SU-DHL-6 (cell line): ENCODE measurements around the gene CHORDC1.

Experiments
- H2AFZ ChIP-seq: fragments of 200-600 bp; sonication (generic); 2 replicates; pipeline ENCODE4 v1.6.1; 2014; ENCODE audit warnings: low read depth, mild to moderate bottlenecking, moderate library complexity, mixed read lengths, antibody characterized with exemption, low read length; ENCODE audit not compliant: severe bottlenecking
- H3F3A ChIP-seq: fragments of 200-600 bp; shearing (Covaris generic); 2 replicates; pipeline ENCODE4 v1.6.0; 2016; ENCODE audit warnings: antibody characterized with exemption, mild to moderate bottlenecking; ENCODE audit not compliant: insufficient read depth
- H3K27ac ChIP-seq: fragments of 200-600 bp; sonication (generic); 2 replicates; pipeline ENCODE4 v1.5.1; 2016; ENCODE audit warnings: low read depth, mild to moderate bottlenecking, low read length, moderate library complexity, mixed read lengths
- H3K27me3 ChIP-seq: fragments of 200-600 bp; sonication (generic), shearing (Covaris generic); 2 replicates; pipeline ENCODE4 v1.6.0; 2014; ENCODE audit warnings: mild to moderate bottlenecking, low read length
- H3K36me3 ChIP-seq: fragments of 200-600 bp; sonication (generic); 2 replicates; pipeline ENCODE4 v1.6.1; 2014; ENCODE audit warnings: mild to moderate bottlenecking, low read length, mixed read lengths
- H3K4me2 ChIP-seq: fragments of 300-600, 200-600 bp; shearing (Covaris generic), sonication (generic); 2 replicates; pipeline ENCODE4 v1.6.0; 2014; ENCODE audit warnings: low read length, low read depth, mild to moderate bottlenecking; ENCODE audit not compliant: poor library complexity, severe bottlenecking
- H3K4me3 ChIP-seq: fragments of 200-600 bp; sonication (generic); 2 replicates; pipeline ENCODE4 v1.5.1; 2014; ENCODE audit warnings: antibody characterized with exemption, low read length, mild to moderate bottlenecking, mixed read lengths; ENCODE audit not compliant: insufficient read depth, poor library complexity, severe bottlenecking
- H3K79me2 ChIP-seq: fragments of 200-600 bp; sonication (generic); 2 replicates; pipeline ENCODE4 v1.6.1; 2014; ENCODE audit warnings: mild to moderate bottlenecking, low read length, moderate library complexity; ENCODE audit not compliant: insufficient read depth
- H3K9ac ChIP-seq: fragments of 200-600 bp; sonication (generic); 2 replicates; pipeline ENCODE4 v1.7.0; 2014; ENCODE audit warnings: mild to moderate bottlenecking, low read length
- H3K9me2 ChIP-seq: fragments of 200-600 bp; sonication (generic); replicated peaks from 2 replicates; pipeline ENCODE4 v1.6.1; 2014; ENCODE audit warnings: low read length; ENCODE audit not compliant: insufficient read depth
- H3K9me3 ChIP-seq: fragments of 200-600 bp; sonication (generic); 2 replicates; pipeline ENCODE4 v1.6.1; 2014; ENCODE audit warnings: low read length, mixed read lengths; ENCODE audit not compliant: insufficient read depth
- H4K20me1 ChIP-seq: fragments of 200-600 bp; sonication (generic); 2 replicates; pipeline ENCODE4 v1.6.1; 2014; ENCODE audit warnings: low read depth, mild to moderate bottlenecking, antibody characterized with exemption, low read length, moderate library complexity, mixed read lengths
- EZH2phosphoT487 ChIP-seq: fragments of 200-600 bp; sonication (generic), shearing (Covaris generic); conservative IDR thresholded peaks from 2 replicates; pipeline ENCODE4 v1.6.1; 2018; ENCODE audit warnings: mild to moderate bottlenecking, antibody characterized with exemption, low read length, moderate library complexity, mixed read lengths
- TF ChIP-seq, protein P1 (sequence below): fragments of 200-600 bp; sonication (generic); IDR thresholded peaks from one replicate; pipeline ENCODE4 v1.5.1; 2017; ENCODE audit warnings: antibody characterized with exemption, mild to moderate bottlenecking, low read length, moderate library complexity; ENCODE audit not compliant: insufficient read depth, poor library complexity, severe bottlenecking

The CHORDC1 gene

DNA sequence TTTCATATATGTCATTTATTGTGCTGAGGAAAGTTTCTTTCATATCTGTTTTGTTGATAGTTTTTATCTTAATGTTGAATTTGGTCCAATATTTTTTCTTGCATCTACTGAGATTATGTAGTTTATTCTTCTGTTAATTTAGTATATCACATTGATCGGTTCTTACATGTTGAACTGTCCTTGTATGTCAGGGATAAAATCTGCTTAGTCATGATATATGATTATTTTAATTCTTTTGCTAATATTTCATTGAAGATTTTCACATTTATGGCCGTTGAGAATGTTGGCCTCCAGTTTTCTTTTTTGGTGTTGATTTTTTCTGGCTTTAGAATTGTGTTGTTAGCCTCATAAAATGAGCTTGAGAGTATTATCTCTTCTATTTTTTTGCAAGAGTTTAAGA lies 31.2 kb upstream of the CHORDC1 start:
- TF ChIP-seq, protein P1, sequence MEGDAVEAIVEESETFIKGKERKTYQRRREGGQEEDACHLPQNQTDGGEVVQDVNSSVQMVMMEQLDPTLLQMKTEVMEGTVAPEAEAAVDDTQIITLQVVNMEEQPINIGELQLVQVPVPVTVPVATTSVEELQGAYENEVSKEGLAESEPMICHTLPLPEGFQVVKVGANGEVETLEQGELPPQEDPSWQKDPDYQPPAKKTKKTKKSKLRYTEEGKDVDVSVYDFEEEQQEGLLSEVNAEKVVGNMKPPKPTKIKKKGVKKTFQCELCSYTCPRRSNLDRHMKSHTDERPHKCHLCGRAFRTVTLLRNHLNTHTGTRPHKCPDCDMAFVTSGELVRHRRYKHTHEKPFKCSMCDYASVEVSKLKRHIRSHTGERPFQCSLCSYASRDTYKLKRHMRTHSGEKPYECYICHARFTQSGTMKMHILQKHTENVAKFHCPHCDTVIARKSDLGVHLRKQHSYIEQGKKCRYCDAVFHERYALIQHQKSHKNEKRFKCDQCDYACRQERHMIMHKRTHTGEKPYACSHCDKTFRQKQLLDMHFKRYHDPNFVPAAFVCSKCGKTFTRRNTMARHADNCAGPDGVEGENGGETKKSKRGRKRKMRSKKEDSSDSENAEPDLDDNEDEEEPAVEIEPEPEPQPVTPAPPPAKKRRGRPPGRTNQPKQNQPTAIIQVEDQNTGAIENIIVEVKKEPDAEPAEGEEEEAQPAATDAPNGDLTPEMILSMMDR = no peak
- TF ChIP-seq EZH2phosphoT487 = no peak

DNA sequence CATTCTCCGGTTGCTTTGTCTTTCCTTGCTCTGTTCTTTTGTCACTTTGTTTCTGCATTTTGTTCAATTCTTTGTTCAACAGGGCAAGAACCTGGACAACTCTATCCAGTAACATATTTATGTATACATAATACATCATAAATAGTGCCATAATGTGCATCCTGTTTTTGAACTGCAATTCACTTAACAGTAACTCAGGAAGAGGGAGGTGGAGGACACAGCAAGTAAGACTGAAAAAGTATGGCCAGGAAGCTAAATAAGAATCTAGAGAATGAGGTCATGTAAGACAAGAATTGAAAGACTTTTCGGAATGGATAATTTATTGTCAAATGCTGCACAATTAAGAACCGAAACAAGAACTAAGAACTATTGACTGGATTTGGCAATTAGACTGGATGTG lies 29.2 kb upstream of the CHORDC1 start:
- Histone ChIP-seq H3K4me2 (no peak overlapping the region), H3K27ac (no peak overlapping the region)

More for the DNA sequence above, 31.2 kb upstream of the CHORDC1 start:
- no peaks in the 10 kb centered on the region for H3F3A ChIP-seq
- H4K20me1 ChIP-seq = no peaks in the 10 kb centered on the region
- no peak overlapping the region for H3K27ac ChIP-seq
- no peaks in the 10 kb centered on the region for H3K79me2 ChIP-seq
- H3K4me3 ChIP-seq = no peak overlapping the region
- no peaks in the 10 kb centered on the region for H3K9me2 ChIP-seq
- H3K9me3 ChIP-seq = no peaks in the 10 kb centered on the region
- no peak overlapping the region for H3K9ac ChIP-seq
- H2AFZ ChIP-seq = no peak overlapping the region
- H3K27me3 ChIP-seq = no peaks in the 10 kb centered on the region
- H3K36me3 ChIP-seq = no peaks in the 10 kb centered on the region
- no peak overlapping the region for H3K4me2 ChIP-seq

DNA sequence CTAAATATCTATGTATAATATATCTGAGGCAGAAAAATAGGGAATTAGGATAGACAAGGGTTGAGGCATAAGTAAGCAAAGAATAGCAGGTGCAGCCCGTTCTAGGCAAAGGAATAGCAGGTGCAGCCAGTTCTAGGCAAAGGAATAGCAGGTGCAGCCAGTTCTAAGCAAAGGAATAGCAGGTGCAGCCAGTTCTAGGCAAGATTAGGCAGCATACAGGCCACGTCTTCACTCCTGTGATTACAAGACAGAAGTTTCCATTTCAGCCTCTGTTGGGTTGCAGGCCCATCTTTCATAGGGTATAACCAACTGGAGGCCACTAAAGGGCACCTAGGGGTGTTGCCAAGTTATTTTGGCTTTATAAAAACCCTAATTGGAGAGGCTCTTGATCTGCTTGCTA lies 28.8 kb upstream of the CHORDC1 start:
- Histone ChIP-seq H2AFZ (no peak overlapping the region), H3K9me2 (no peaks in the 10 kb centered on the region), H3K36me3 (no peaks in the 10 kb centered on the region), H3F3A (no peaks in the 10 kb centered on the region), H4K20me1 (no peaks in the 10 kb centered on the region), H3K4me3 (no peak overlapping the region), H3K9ac (no peak overlapping the region), H3K27me3 (no peaks in the 10 kb centered on the region), H3K79me2 (no peaks in the 10 kb centered on the region), H3K27ac (no peak overlapping the region), H3K4me2 (no peak overlapping the region), H3K9me3 (no peaks in the 10 kb centered on the region)
- no peak for TF ChIP-seq EZH2phosphoT487
- TF ChIP-seq, protein P1 = no peak

More for the DNA sequence above, 29.2 kb upstream of the CHORDC1 start:
- Histone ChIP-seq H3F3A (no peaks in the 10 kb centered on the region), H3K36me3 (no peaks in the 10 kb centered on the region), H3K27me3 (no peaks in the 10 kb centered on the region), H3K9me2 (no peaks in the 10 kb centered on the region), H3K9me3 (no peaks in the 10 kb centered on the region), H2AFZ (no peak overlapping the region), H4K20me1 (no peaks in the 10 kb centered on the region), H3K4me3 (no peak overlapping the region), H3K79me2 (no peaks in the 10 kb centered on the region), H3K9ac (no peak overlapping the region)
- no peak for TF ChIP-seq EZH2phosphoT487
- TF ChIP-seq, protein P1 = no peak
